SK-N-SH treated with all-trans-retinoic acid at 6 μM for 48 hours (cell line): ENCODE data around the gene STXBP3.
"Not testable (repeated sequence)": the region's sequence is repeated elsewhere in the genome, so short reads cannot be mapped to it uniquely, and the experiment has no call there.

Experiments used
- ATAC-seq: fragments of 200-7000 bp; cut with Tn5 transposase; 3 replicates; pipeline ENCODE4 v1.9.1; 2020; ENCODE audit warnings: mild to moderate bottlenecking, moderate library complexity
- ARNTL ChIP-seq: fragments of 450-650 bp; formaldehyde crosslinking; IDR thresholded peaks from 2 replicates; pipeline ENCODE4 v1.5.0; 2020; ENCODE audit warnings: low read depth, mild to moderate bottlenecking, moderate library complexity, borderline replicate concordance
- BACH2 ChIP-seq: fragments of 250-450 bp; sonication (Bioruptor Pico); IDR thresholded peaks from 2 replicates; pipeline ENCODE4 v1.9.0; 2021; ENCODE audit warnings: mild to moderate bottlenecking, borderline replicate concordance
- CSDC2 ChIP-seq: fragments of 250-450 bp; sonication (Bioruptor Pico); IDR thresholded peaks from 2 replicates; pipeline ENCODE4 v1.5.0; 2020; ENCODE audit warnings: mild to moderate bottlenecking, moderate library complexity
- CSRNP3 ChIP-seq: fragments of 250-450 bp; sonication (Bioruptor Pico); IDR thresholded peaks from 2 replicates; pipeline ENCODE4 v1.5.1; 2021; ENCODE audit warnings: mild to moderate bottlenecking, moderate library complexity
- ESRRG ChIP-seq: fragments of 250-450 bp; sonication (Bioruptor Pico); IDR thresholded peaks from 2 replicates; pipeline ENCODE4 v1.6.1; 2021; ENCODE audit warnings: mild to moderate bottlenecking
- GLIS3 ChIP-seq: fragments of 250-450 bp; sonication (Bioruptor Pico); IDR thresholded peaks from 2 replicates; pipeline ENCODE4 v1.5.0; 2020; ENCODE audit warnings: mild to moderate bottlenecking, moderate library complexity
- ISL1 ChIP-seq: fragments of 250-450 bp; sonication (Bioruptor Pico); IDR thresholded peaks from 2 replicates; pipeline ENCODE4 v2.1.2; 2022; ENCODE audit warnings: mild to moderate bottlenecking, moderate library complexity
- OSR1 ChIP-seq: fragments of 250-450 bp; sonication (Bioruptor Pico); IDR thresholded peaks from 2 replicates; pipeline ENCODE4 v1.8.0; 2022; ENCODE audit warnings: moderate library complexity, mild to moderate bottlenecking, inconsistent platforms
- PATZ1 ChIP-seq: fragments of 250-450 bp; sonication (Bioruptor Pico); IDR thresholded peaks from 2 replicates; pipeline ENCODE4 v1.8.0; 2020; ENCODE audit warnings: mild to moderate bottlenecking, moderate library complexity, borderline replicate concordance
- POU6F1 ChIP-seq: fragments of 250-450 bp; sonication (Bioruptor Pico); IDR thresholded peaks from 2 replicates; pipeline ENCODE4 v1.8.0; 2021; ENCODE audit warnings: low read depth, mild to moderate bottlenecking, moderate library complexity, borderline replicate concordance
- PPARA ChIP-seq: fragments of 250-450 bp; sonication (Bioruptor Pico); IDR thresholded peaks from 2 replicates; pipeline ENCODE4 v1.5.0; 2020; ENCODE audit warnings: mild to moderate bottlenecking, borderline replicate concordance
- RARB ChIP-seq: fragments of 250-450 bp; sonication (Bioruptor Pico); IDR thresholded peaks from 2 replicates; pipeline ENCODE4 v1.8.0; 2021; ENCODE audit warnings: mild to moderate bottlenecking, moderate library complexity
- SNAI2 ChIP-seq: fragments of 250-450 bp; sonication (Bioruptor Pico); IDR thresholded peaks from 2 replicates; pipeline ENCODE4 v1.5.0; 2020; ENCODE audit warnings: mild to moderate bottlenecking, moderate library complexity
- TCF4 ChIP-seq: fragments of 250-450 bp; sonication (Bioruptor Pico); IDR thresholded peaks from 2 replicates; pipeline ENCODE4 v1.8.0; 2021; ENCODE audit warnings: mild to moderate bottlenecking, moderate library complexity, borderline replicate concordance
- TOX ChIP-seq: fragments of 250-450 bp; sonication (Bioruptor Pico); IDR thresholded peaks from 2 replicates; pipeline ENCODE4 v1.8.0; 2021; ENCODE audit warnings: mild to moderate bottlenecking, moderate library complexity, borderline replicate concordance
- ZC3H10 ChIP-seq: fragments of 250-450 bp; sonication (Bioruptor Pico); IDR thresholded peaks from 2 replicates; pipeline ENCODE4 v1.5.1; 2021; ENCODE audit warnings: mild to moderate bottlenecking, moderate library complexity
- ZFP3 ChIP-seq: fragments of 250-450 bp; sonication (Bioruptor Pico); IDR thresholded peaks from 2 replicates; pipeline ENCODE4 v1.5.0; 2020; ENCODE audit warnings: mild to moderate bottlenecking, moderate library complexity
- ZFP30 ChIP-seq: fragments of 450-650 bp; formaldehyde crosslinking; IDR thresholded peaks from 2 replicates; pipeline ENCODE4 v1.5.0; 2022; ENCODE audit warnings: mild to moderate bottlenecking, moderate library complexity
- ZNF565 ChIP-seq: fragments of 450-650 bp; formaldehyde crosslinking; conservative IDR thresholded peaks from 2 replicates; pipeline ENCODE4 v1.5.0; 2020; ENCODE audit warnings: low read depth, mild to moderate bottlenecking, moderate library complexity
- ZNF70 ChIP-seq: fragments of 450-650 bp; formaldehyde crosslinking; IDR thresholded peaks from 2 replicates; pipeline ENCODE4 v1.5.0; 2020; ENCODE audit warnings: mild to moderate bottlenecking, moderate library complexity
- ZNF8 ChIP-seq: fragments of 450-650 bp; formaldehyde crosslinking; IDR thresholded peaks from 2 replicates; pipeline ENCODE4 v1.5.0; 2020; ENCODE audit warnings: mild to moderate bottlenecking, moderate library complexity
- TF ChIP-seq, protein P1 (sequence below): fragments of 250-450 bp; sonication (Bioruptor Pico); IDR thresholded peaks from 2 replicates; pipeline ENCODE4 v1.5.1; 2020; ENCODE audit warnings: low read depth, mild to moderate bottlenecking, moderate library complexity
- TF ChIP-seq, protein P2 (sequence below): fragments of 250-450 bp; sonication (Bioruptor Pico); IDR thresholded peaks from 2 replicates; pipeline ENCODE4 v1.5.0; 2020; ENCODE audit warnings: mild to moderate bottlenecking, moderate library complexity

STXBP3 gene

GRCh38 chr1:108777839-108778238, 31.4 kb downstream of the STXBP3 start:
- TF ChIP-seq SNAI2 (CRISPR knock-in tag) (no peak), ISL1 (CRISPR knock-in tag) (no peak), GLIS3 (CRISPR knock-in tag) (no peak), ESRRG (CRISPR knock-in tag) (no peak), ZNF70 (CRISPR knock-in tag) (no peak), PPARA (CRISPR knock-in tag) (no peak), ZNF8 (no peak), ARNTL (CRISPR knock-in tag) (no peak), PATZ1 (CRISPR knock-in tag) (no peak), BACH2 (CRISPR knock-in tag) (no peak), TCF4 (no peak)
- ATAC-seq = no peak

DNA sequence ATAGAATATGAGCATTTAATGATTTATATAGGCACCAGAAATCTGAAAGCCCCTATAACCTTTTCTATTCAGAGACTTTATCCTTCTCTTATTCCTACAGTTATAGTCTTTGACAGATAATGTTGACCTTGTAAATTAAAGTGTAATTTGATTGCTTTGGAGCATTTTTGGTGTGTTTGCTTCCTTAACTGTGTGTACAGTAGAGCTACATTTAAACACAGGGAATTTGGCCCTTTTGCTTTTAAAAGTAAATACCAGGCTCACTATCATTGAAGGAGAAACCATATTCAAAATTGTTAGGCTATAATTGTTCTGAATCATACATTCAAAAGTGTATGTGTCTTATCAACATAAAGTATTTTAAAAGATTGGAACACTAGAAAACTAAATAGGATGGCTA, 33.0 kb downstream of the STXBP3 start:
- TF ChIP-seq ARNTL (CRISPR knock-in tag) (no peak), SNAI2 (CRISPR knock-in tag) (no peak), ESRRG (CRISPR knock-in tag) (no peak), ISL1 (CRISPR knock-in tag) (no peak), ZFP30 (CRISPR knock-in tag) (no peak), CSDC2 (CRISPR knock-in tag) (no peak), ZNF565 (CRISPR knock-in tag) (no peak), OSR1 (no peak), ZNF8 (no peak), PPARA (CRISPR knock-in tag) (no peak), CSRNP3 (CRISPR knock-in tag) (no peak), BACH2 (CRISPR knock-in tag) (no peak), PATZ1 (CRISPR knock-in tag) (no peak), ZNF70 (CRISPR knock-in tag) (no peak), RARB (no peak)
- TF ChIP-seq, protein P1, sequence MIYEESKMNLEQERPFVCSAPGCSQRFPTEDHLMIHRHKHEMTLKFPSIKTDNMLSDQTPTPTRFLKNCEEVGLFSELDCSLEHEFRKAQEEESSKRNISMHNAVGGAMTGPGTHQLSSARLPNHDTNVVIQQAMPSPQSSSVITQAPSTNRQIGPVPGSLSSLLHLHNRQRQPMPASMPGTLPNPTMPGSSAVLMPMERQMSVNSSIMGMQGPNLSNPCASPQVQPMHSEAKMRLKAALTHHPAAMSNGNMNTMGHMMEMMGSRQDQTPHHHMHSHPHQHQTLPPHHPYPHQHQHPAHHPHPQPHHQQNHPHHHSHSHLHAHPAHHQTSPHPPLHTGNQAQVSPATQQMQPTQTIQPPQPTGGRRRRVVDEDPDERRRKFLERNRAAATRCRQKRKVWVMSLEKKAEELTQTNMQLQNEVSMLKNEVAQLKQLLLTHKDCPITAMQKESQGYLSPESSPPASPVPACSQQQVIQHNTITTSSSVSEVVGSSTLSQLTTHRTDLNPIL (CRISPR knock-in tag) = no peak
- TF ChIP-seq, protein P2, sequence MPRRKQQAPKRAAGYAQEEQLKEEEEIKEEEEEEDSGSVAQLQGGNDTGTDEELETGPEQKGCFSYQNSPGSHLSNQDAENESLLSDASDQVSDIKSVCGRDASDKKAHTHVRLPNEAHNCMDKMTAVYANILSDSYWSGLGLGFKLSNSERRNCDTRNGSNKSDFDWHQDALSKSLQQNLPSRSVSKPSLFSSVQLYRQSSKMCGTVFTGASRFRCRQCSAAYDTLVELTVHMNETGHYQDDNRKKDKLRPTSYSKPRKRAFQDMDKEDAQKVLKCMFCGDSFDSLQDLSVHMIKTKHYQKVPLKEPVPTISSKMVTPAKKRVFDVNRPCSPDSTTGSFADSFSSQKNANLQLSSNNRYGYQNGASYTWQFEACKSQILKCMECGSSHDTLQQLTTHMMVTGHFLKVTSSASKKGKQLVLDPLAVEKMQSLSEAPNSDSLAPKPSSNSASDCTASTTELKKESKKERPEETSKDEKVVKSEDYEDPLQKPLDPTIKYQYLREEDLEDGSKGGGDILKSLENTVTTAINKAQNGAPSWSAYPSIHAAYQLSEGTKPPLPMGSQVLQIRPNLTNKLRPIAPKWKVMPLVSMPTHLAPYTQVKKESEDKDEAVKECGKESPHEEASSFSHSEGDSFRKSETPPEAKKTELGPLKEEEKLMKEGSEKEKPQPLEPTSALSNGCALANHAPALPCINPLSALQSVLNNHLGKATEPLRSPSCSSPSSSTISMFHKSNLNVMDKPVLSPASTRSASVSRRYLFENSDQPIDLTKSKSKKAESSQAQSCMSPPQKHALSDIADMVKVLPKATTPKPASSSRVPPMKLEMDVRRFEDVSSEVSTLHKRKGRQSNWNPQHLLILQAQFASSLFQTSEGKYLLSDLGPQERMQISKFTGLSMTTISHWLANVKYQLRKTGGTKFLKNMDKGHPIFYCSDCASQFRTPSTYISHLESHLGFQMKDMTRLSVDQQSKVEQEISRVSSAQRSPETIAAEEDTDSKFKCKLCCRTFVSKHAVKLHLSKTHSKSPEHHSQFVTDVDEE = no peak
- no peak for ATAC-seq

DNA sequence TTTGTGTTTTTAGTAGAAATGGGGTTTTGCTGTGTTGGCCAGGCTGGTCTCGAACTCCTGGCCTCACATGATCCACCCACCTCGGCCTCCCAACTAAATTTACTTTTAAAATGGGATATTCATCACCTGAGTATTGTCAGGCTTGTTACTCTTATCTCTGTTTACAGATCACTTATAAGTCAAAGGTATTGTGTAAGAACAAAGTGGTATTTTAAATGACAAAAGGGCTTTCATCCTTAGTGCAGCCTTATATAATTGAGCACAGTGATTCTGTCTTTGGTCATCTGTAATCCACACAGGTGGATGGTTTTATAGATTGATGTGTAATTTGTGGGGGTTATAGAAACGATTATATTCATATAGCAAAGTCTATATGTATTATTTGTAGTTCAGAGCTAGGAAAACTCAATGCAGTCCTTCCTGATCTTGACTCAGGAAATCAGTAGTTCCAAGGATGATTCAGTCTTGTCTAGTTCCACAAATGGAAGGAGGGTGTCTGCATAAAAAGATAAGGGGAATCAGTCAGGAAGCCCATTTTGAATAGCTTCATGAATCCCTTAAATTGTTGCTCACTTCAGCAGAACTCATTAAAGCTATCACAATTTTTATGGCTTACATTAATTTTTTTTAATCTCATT, 34.6 kb downstream of the STXBP3 start:
- ATAC-seq = no peak
- TF ChIP-seq POU6F1 (no peak), ZNF565 (CRISPR knock-in tag) (no peak), ARNTL (CRISPR knock-in tag) (no peak), ISL1 (CRISPR knock-in tag) (no peak), ZFP30 (CRISPR knock-in tag) (no peak), TOX (no peak), ZFP3 (CRISPR knock-in tag) (no peak), ZC3H10 (CRISPR knock-in tag) (no peak), RARB (no peak), OSR1 (no peak), BACH2 (CRISPR knock-in tag) (no peak)
- TF ChIP-seq, protein P1 (CRISPR knock-in tag) = no peak

GRCh38 chr1:108781575-108781944, 35.1 kb downstream of the STXBP3 start:
- not testable (repeated sequence) for ATAC-seq
